Natural killer cell (primary cell): ENCODE data around the gene RSBN1L. TPM values are rescaled to one million over a fixed set of nuclear protein-coding genes. Genes with fewer than 3 reads are reported as not detected.

ENCODE experiments used
- ATAC-seq, 3 donors: fragments of 150-1000 bp in 2 of 3; fragments of 200-7000 bp in 1 of 3; cut with Tn5 transposase; 1 replicate in 1 of 3; 2 replicates in 2 of 3; pipeline ENCODE4 v1.10.0; 2021; ENCODE audit warnings: mild to moderate bottlenecking in 2 of 3, moderate library complexity in 2 of 3
- DNase-seq, 2 donors: peaks; one replicate each; pipeline versions ENCODE4 v3.0.0 to v3.0.0-alpha.2; 2013 to 2021; ENCODE audit warnings: mixed read lengths in 1 of 2
- H3K27ac ChIP-seq: one replicate; pipeline ENCODE4 v1.5.1; 2013; ENCODE audit warnings: mild to moderate bottlenecking, low read length
- H3K27me3 ChIP-seq: one replicate; pipeline ENCODE4 v1.6.1; 2013; ENCODE audit warnings: low read length; ENCODE audit not compliant: control insufficient read depth, insufficient read depth
- H3K36me3 ChIP-seq: one replicate; pipeline ENCODE4 v1.6.1; 2013; ENCODE audit warnings: low read length; ENCODE audit not compliant: control insufficient read depth, insufficient read depth
- H3K4me1 ChIP-seq: one replicate; pipeline ENCODE4 v1.6.1; 2013; ENCODE audit warnings: low read length; ENCODE audit not compliant: control insufficient read depth, insufficient read depth
- H3K4me3 ChIP-seq: one replicate; pipeline ENCODE4 v1.5.1; 2013; ENCODE audit warnings: low read length
- H3K9me3 ChIP-seq: one replicate; pipeline ENCODE4 v1.6.1; 2013; ENCODE audit warnings: low read length; ENCODE audit not compliant: control insufficient read depth, insufficient read depth
- H3K27ac Mint-ChIP-seq, 2 donors: one replicate each; pipeline ENCODE4 v1.8.0; 2022; ENCODE audit warnings: mild to moderate bottlenecking in 2 of 2, mixed read lengths in 2 of 2, moderate library complexity in 1 of 2
- H3K27me3 Mint-ChIP-seq, 2 donors: one replicate each; pipeline ENCODE4 v1.8.0; 2022; ENCODE audit warnings: low read depth in 2 of 2, mixed read lengths in 2 of 2
- H3K36me3 Mint-ChIP-seq: one replicate; pipeline ENCODE4 v1.8.0; 2022; ENCODE audit warnings: mixed read lengths
- H3K4me1 Mint-ChIP-seq, 2 donors: one replicate each; pipeline ENCODE4 v1.8.0; 2022; ENCODE audit warnings: mixed read lengths in 2 of 2
- H3K4me3 Mint-ChIP-seq: one replicate; pipeline ENCODE4 v1.8.0; 2022; ENCODE audit warnings: mild to moderate bottlenecking, moderate library complexity, mixed read lengths
- H3K9me3 Mint-ChIP-seq, 2 donors: one replicate each; pipeline ENCODE4 v1.8.0; 2022; ENCODE audit warnings: mixed read lengths in 2 of 2
- CTCF ChIP-seq: fragments of 200-600 bp; IDR thresholded peaks from one replicate; pipeline ENCODE4 v1.8.0; 2022; ENCODE audit warnings: antibody characterized with exemption
- WGBS: methylation state at CpG from one replicate; pipeline ENCODE4 v1.1.7; 2013; ENCODE audit warnings: missing lambda C conversion rate; ENCODE audit not compliant: insufficient coverage; 5-methylcytosine and 5-hydroxymethylcytosine counted together
- intact Hi-C: fragments of 100-400 bp; cut with micrococcal nuclease; formaldehyde crosslinking; loops from one replicate; pipeline ENCODE4 v1.14.2; 2022
- total RNA-seq, 4 donors: library from RNA; stranded (reverse); fragments of 120-200 nt in 1 of 4; gene quantifications; one replicate each; pipeline versions ENCODE4 v1.2.3 to v1.2.4, GENCODE V29; 2013 to 2022

The RSBN1L gene
- total RNA-seq, 3 donors from 2014 or later (not counting 1 experiment from before 2014, with no cell fraction given) = 23.9 to 34.4 (median 33.4) TPM

DNA sequence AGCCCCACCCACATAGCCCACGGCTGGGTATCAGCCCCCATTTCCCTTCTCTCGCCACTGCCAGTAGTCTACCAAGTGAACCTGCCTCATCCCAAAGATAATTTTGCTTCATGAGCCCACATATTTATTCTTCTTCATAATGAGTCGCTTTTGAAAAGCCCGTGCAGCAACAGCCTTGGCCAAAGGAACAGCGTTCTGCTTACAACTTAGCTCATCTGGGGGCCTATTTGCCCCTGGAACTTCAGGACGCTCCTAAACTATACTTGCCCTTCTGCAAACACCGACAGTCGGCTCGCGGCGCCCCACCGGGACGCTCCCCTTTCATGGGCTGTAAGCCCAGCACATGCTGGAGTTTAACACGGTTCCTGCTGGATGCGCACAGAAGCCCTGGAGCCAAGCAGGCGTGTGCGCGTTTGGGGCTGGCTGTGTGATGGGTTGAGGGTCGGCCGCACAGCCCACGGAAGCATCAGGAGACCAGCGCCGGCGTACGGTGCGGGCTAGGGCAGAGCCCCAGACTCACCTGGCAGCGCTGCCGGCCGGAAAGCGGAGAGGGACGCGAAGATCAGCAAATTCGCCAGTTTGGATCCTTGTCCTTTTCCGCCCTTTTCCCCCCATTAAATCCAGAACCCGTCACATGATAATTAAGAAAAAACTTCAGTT is 101.6 kb downstream of the RSBN1L start:
- H3K27me3 Mint-ChIP-seq = no peaks in the 10 kb centered on the region
- Histone ChIP-seq H3K27me3 (no peaks in the 10 kb centered on the region), H3K4me1 (peaks cover 16% of the 10 kb centered on the region), H3K4me3 (peak overlapping the region; percentile 88), H3K36me3 (no peaks in the 10 kb centered on the region), H3K27ac (peak overlapping the region; percentile 65), H3K9me3 (no peaks in the 10 kb centered on the region)
- ATAC-seq (peak; percentile 30 to 43 (median 35)), DNase-seq (no peak)
- 0% methylated on average over 35 of the region's 35 CpGs for WGBS
- intact Hi-C loops = loop anchor here (2.0 to 5.0 kb wide), 2 partner anchors 101 to 261 kb away; partner anchors contain the start of genes PTPN12 and RSBN1L
- TF ChIP-seq CTCF = no peak
- H3K4me1 Mint-ChIP-seq = peaks cover 57 to 69% of the 10 kb centered on the region in 2 donors
- no peaks in the 10 kb centered on the region for H3K9me3 Mint-ChIP-seq
- peak overlapping the region; percentile 92 to 96 for H3K27ac Mint-ChIP-seq
- no peaks in the 10 kb centered on the region for H3K36me3 Mint-ChIP-seq
- peak overlapping the region; percentile 98 for H3K4me3 Mint-ChIP-seq

DNA sequence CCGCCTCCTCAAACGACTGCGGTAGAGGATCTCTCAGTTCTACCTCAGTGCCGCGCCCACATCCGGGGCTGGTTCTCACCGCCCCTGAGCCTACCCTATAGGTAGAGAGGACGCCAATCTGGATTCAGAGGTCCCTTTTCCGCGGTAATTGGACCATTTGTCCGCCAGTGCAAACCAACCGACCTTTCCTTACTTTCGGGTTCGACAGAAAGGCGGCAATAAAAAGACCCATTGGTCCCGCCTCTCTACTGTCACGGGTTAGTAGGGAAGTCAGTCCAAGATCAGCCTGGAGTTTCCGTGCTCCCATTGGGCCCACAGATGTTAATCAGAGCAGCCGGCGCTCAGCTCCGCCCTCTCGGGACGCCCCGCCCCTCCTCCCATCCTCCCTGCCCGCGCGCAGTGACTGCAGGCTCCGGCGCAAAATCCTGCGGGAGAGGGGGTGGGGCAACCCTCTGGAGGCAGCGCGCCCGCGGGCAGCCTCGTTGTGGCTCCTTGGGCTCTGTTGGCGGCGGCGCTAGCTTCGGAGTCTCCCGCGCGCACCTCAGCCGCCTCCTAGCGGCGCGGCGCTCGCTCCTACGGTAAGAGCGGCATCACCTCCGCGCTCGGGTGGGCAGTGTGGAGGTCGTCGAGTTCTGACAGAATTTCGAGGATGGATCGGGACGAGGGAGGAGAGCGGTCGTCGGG is 102.3 kb downstream of the RSBN1L start, which contains the start of the genes PHTF2 and TMEM60:
PHTF2 (plus strand) TSS at position 380 of the 684 bp plus-strand sequence.
TMEM60 (minus strand) TSS at position 41 of the 684 bp plus-strand sequence. CDS start 4,061 bp downstream, outside the sequence.
- intact Hi-C loops = loop anchor here (2.0 to 5.0 kb wide), 2 partner anchors 102 to 261 kb away; partner anchors contain the start of genes PTPN12 and RSBN1L
- Mint-ChIP-seq H3K9me3 (no peaks in the 10 kb centered on the region), H3K4me1 (peaks cover 63 to 76% of the 10 kb centered on the region in 2 donors), H3K4me3 (peak within 1 kb of the TSS; percentile 98), H3K27me3 (no peaks in the 10 kb centered on the region), H3K36me3 (no peaks in the 10 kb centered on the region), H3K27ac (peak within 1 kb of the TSS; percentile 92 to 96)
- WGBS = under 1% methylated on average over 61 of the region's 61 CpGs
- peak within 1 kb of the TSS; percentile 65 for H3K27ac ChIP-seq
- H3K36me3 ChIP-seq = no peaks in the 10 kb centered on the region
- peak; percentile 59 for TF ChIP-seq CTCF
- H3K4me1 ChIP-seq = peaks cover 16% of the 10 kb centered on the region
- ATAC-seq (peak; percentile 88 to 97 (median 91)), DNase-seq (peak; percentile 89 to 98)
- no peaks in the 10 kb centered on the region for H3K27me3 ChIP-seq
- H3K4me3 ChIP-seq = peak within 1 kb of the TSS; percentile 88
- H3K9me3 ChIP-seq = no peaks in the 10 kb centered on the region

DNA sequence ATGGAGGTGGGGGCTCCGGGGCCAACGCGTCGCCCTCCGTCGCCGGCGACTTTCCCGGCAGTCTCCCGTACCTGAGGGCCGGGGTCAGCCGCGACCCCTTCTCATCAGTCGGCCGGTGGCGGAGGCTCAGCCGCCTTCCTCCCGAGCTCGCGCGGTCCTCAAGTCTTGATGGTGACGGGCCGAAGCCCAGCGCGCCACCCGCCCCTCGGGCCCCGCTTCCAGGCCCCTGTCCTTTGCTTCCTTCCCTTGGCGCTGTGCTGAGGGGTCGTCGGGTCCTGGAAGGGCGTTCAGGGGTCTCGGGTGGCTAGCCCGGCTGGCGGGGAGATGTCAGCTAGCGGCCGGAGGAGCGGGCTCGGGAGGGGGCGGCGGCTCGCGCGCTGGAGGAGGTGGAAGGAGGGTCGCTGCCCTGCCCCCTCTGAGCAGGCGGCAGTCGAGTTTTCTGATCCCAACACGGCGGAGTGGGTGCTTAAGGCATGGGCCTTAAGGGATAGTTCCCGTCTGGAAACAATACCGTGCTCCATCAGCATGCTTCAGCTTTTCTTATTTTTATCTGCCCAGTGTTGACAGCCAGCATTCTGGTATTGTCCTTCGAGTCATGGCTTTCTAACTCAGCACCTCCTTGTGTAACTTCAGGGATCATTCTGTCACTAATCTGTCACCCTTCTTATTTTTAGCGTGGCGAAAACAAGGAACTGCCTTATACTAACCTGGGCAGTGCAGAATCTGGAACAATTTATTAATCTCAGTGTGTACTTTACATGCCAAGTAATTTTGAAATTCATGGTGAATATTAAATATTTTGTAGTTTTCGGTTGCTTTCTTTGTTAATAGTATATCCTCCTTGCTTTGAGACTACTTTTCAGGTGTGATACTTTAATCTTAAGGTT is 103.1 kb downstream of the RSBN1L start:
- Mint-ChIP-seq H3K27me3 (no peaks in the 10 kb centered on the region), H3K36me3 (no peaks in the 10 kb centered on the region), H3K4me3 (peak overlapping the region; percentile 98), H3K9me3 (no peaks in the 10 kb centered on the region), H3K27ac (peak overlapping the region; percentile 92 to 96), H3K4me1 (peaks cover 65 to 76% of the 10 kb centered on the region in 2 donors)
- no peaks in the 10 kb centered on the region for H3K36me3 ChIP-seq
- ATAC-seq (no peak), DNase-seq (peak; percentile 25 to 53)
- under 1% methylated on average over 54 of the region's 55 CpGs for WGBS
- no peaks in the 10 kb centered on the region for H3K9me3 ChIP-seq
- intact Hi-C loops = loop anchor here (2.0 to 5.0 kb wide), 2 partner anchors 103 to 262 kb away; partner anchors contain the start of genes PTPN12 and RSBN1L
- H3K4me1 ChIP-seq = peaks cover 19% of the 10 kb centered on the region
- no peaks in the 10 kb centered on the region for H3K27me3 ChIP-seq
- TF ChIP-seq CTCF = peak; percentile 24
- peak overlapping the region; percentile 88 for H3K4me3 ChIP-seq
- H3K27ac ChIP-seq = peak overlapping the region; percentile 61
